ENCODE measurements around the gene GFOD2.

The GFOD2 gene

GRCh38 chr16:67672739-67673662 lies 46.1 kb downstream of the GFOD2 start:
- Histone ChIP-seq H3K4me3 (replicated peaks; ENCODE audit: low read depth, low read length) (no peak overlapping the region), H3K27me3 (replicated peaks; ENCODE audit: control insufficient read depth, insufficient read depth, low read length) (no peaks in the 10 kb centered on the region), H3K36me3 (ENCODE audit: control insufficient read depth, insufficient read depth, low read length) (peaks cover 3% of the 10 kb centered on the region)
- DNase-seq (ENCODE audit: extremely low read depth, insufficient read length) = no peak
- TF ChIP-seq CTCF (IDR thresholded peaks at IDR 0.05; ENCODE audit: insufficient read depth, low read length, poor library complexity, severe bottlenecking) = peak; percentile 85

- no peak overlapping the region for H3K4me3 ChIP-seq (replicated peaks; ENCODE audit: low read depth, low read length)
- H3K36me3 ChIP-seq (ENCODE audit: control insufficient read depth, insufficient read depth, low read length) = peaks cover 3% of the 10 kb centered on the region
- no peaks in the 10 kb centered on the region for H3K27me3 ChIP-seq (replicated peaks; ENCODE audit: control insufficient read depth, insufficient read depth, low read length)
- no peak for DNase-seq (ENCODE audit: extremely low read depth, insufficient read length)
- TF ChIP-seq CTCF (IDR thresholded peaks at IDR 0.05; ENCODE audit: insufficient read depth, low read length, poor library complexity, severe bottlenecking) = no peak
Measured at GRCh38 chr16:67672306-67672705, 46.8 kb downstream of the GFOD2 start.

GRCh38 chr16:67669499-67670101 lies 49.5 kb downstream of the GFOD2 start:
- no peaks in the 10 kb centered on the region for H3K36me3 ChIP-seq (ENCODE audit: control insufficient read depth, insufficient read depth, low read length)
- H3K4me3 ChIP-seq (replicated peaks; ENCODE audit: low read depth, low read length) = no peak overlapping the region
- no peak for DNase-seq (ENCODE audit: extremely low read depth, insufficient read length)
- TF ChIP-seq CTCF (IDR thresholded peaks at IDR 0.05; ENCODE audit: insufficient read depth, low read length, poor library complexity, severe bottlenecking) = no peak
- no peaks in the 10 kb centered on the region for H3K27me3 ChIP-seq (replicated peaks; ENCODE audit: control insufficient read depth, insufficient read depth, low read length)

- Histone ChIP-seq H3K27me3 (replicated peaks; ENCODE audit: control insufficient read depth, insufficient read depth, low read length) (no peaks in the 10 kb centered on the region), H3K36me3 (ENCODE audit: control insufficient read depth, insufficient read depth, low read length) (no peaks in the 10 kb centered on the region), H3K4me3 (replicated peaks; ENCODE audit: low read depth, low read length) (no peak overlapping the region)
- DNase-seq (ENCODE audit: extremely low read depth, insufficient read length) = no peak
- TF ChIP-seq CTCF (IDR thresholded peaks at IDR 0.05; ENCODE audit: insufficient read depth, low read length, poor library complexity, severe bottlenecking) = peak; percentile 44
Measured at GRCh38 chr16:67668495-67669157, 50.5 kb downstream of the GFOD2 start.

DNA sequence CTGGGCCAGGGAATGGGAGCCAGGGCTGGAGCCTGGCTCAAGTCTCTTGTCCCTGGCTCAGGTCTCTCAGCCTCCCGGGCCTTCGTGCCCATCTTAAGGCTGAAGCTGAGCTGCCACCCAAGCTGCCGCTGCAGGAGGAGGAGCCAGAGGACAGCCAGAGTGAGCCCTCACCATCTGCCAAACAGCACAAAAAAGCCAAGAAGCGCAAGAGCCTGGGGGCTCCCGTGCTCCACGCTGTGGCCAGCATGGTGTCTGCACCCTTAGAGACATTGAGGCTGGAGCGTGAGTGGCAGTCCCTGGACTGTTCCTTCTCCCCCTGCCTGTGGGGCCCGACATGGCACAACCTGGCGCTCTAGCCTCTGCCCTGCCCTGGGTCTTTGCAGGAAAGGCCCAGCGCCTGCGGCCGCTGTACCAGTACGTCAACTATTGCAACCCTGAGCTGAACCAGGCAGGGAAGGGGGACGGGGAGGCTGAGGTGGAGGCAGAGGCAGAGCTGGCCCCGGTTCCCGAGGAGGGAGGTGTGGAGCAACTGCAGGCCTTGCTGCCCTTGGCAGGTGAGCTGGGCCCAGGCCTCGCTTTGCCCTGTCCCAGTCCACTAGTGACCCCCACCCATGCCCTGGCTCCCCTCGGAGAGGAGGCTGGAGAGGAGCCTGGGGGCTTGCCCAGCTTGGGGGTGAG lies 51.2 kb downstream of the GFOD2 start:
- TF ChIP-seq CTCF (IDR thresholded peaks at IDR 0.05; ENCODE audit: insufficient read depth, low read length, poor library complexity, severe bottlenecking) = peak; percentile 91
- peak; percentile 85 for DNase-seq (ENCODE audit: extremely low read depth, insufficient read length)
- Histone ChIP-seq H3K27me3 (replicated peaks; ENCODE audit: control insufficient read depth, insufficient read depth, low read length) (no peaks in the 10 kb centered on the region), H3K4me3 (replicated peaks; ENCODE audit: low read depth, low read length) (no peak overlapping the region), H3K36me3 (ENCODE audit: control insufficient read depth, insufficient read depth, low read length) (no peaks in the 10 kb centered on the region)

Data from GM06990 (cell line).